K562 (cell line): Measurements from ENCODE around the gene DBH.

ENCODE experiments used
- BCL6 ChIP-seq: fragments of 250-450 bp; sonication (Bioruptor Pico); IDR thresholded peaks from 2 replicates; pipeline ENCODE4 v1.4.0; 2020
- CTCF ChIP-seq, 3 experiments: IDR thresholded peaks in 2 of 3; conservative IDR thresholded peaks in 1 of 3; 2 replicates each; pipeline ENCODE4 v1.5.1; 2011 to 2012; ENCODE audit warnings: low read length in 3 of 3, mild to moderate bottlenecking in 3 of 3, control low read depth in 2 of 3, improper control_type of control experiment in 1 of 3, inconsistent platforms in 1 of 3, low read depth in 1 of 3, mixed read lengths in 1 of 3, moderate library complexity in 1 of 3; ENCODE audit not compliant: insufficient read depth in 2 of 3
- NFE2 ChIP-seq: IDR thresholded peaks from 2 replicates; pipeline ENCODE4 v1.6.1; 2014; ENCODE audit warnings: antibody characterized with exemption, low read depth
- PATZ1 ChIP-seq: fragments of 250-450 bp; sonication (Bioruptor Pico); IDR thresholded peaks from 2 replicates; pipeline ENCODE4 v1.5.0; 2020; ENCODE audit warnings: mild to moderate bottlenecking, borderline replicate concordance
- TAF1 ChIP-seq: IDR thresholded peaks from 2 replicates; pipeline ENCODE4 v1.6.1; 2011; ENCODE audit warnings: mild to moderate bottlenecking, low read length, moderate library complexity; ENCODE audit not compliant: insufficient read depth, control insufficient read depth, severe bottlenecking; ENCODE audit errors: extremely low read depth
- ZNF408 ChIP-seq: fragments of 250-450 bp; sonication (Bioruptor Pico); IDR thresholded peaks from 2 replicates; pipeline ENCODE4 v1.4.0; 2020; ENCODE audit warnings: low read depth, mild to moderate bottlenecking, moderate library complexity

GRCh38 chr9:133673258-133673655, 37.1 kb downstream of the DBH start:
- TF ChIP-seq TAF1 (no peak), BCL6 (no peak), CTCF (IDR thresholded peaks at IDR 0.05 in 2 of 3, conservative IDR thresholded peaks at IDR 0.05 in 1 of 3; ENCODE audit: insufficient read depth in 2 of 3, low read depth in 1 of 3, low read length in 3 of 3) (no peak), ZNF408 (CRISPR knock-in tag) (no peak), PATZ1 (CRISPR knock-in tag) (no peak), NFE2 (no peak)
